A673 (cell line): ENCODE data around the gene UBASH3B.

Experiments
- EZH2 ChIP-seq: fragments of 200-600 bp; sonication (generic); IDR thresholded peaks from 2 replicates; pipeline ENCODE4 v1.6.1; 2017; ENCODE audit warnings: borderline replicate concordance, low read depth, mild to moderate bottlenecking, mixed read lengths, antibody characterized with exemption, low read length; ENCODE audit not compliant: poor library complexity, severe bottlenecking
- TF ChIP-seq, protein P1 (sequence below): fragments of 300-800, 200-600 bp; sonication (generic); conservative IDR thresholded peaks from 2 replicates; pipeline ENCODE4 v1.5.1; 2017; ENCODE audit warnings: low read depth, mild to moderate bottlenecking, antibody characterized with exemption, low read length, moderate library complexity, mixed read lengths

DNA sequence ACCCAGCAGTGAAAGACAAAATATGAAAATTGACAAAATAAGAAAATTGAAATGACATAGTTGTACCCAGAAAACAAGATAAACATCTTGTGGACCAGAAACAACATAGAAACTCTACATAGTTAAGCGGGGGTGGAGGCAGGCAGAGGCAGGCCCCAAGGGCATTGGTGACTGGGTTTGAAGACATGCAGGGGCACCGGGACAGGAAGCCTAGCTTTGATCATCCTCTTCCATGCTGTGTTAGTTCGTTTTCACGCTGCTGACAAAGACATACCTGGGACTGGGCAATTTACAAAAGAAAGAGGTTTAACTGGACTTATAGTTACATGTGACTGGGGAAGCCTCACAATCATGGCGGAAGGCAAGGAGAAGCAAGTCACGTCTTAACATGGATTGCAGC, 149.3 kb downstream of the UBASH3B start:
- TF ChIP-seq, protein P1, sequence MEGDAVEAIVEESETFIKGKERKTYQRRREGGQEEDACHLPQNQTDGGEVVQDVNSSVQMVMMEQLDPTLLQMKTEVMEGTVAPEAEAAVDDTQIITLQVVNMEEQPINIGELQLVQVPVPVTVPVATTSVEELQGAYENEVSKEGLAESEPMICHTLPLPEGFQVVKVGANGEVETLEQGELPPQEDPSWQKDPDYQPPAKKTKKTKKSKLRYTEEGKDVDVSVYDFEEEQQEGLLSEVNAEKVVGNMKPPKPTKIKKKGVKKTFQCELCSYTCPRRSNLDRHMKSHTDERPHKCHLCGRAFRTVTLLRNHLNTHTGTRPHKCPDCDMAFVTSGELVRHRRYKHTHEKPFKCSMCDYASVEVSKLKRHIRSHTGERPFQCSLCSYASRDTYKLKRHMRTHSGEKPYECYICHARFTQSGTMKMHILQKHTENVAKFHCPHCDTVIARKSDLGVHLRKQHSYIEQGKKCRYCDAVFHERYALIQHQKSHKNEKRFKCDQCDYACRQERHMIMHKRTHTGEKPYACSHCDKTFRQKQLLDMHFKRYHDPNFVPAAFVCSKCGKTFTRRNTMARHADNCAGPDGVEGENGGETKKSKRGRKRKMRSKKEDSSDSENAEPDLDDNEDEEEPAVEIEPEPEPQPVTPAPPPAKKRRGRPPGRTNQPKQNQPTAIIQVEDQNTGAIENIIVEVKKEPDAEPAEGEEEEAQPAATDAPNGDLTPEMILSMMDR: no peak
- no peak for TF ChIP-seq EZH2
